Superior temporal gyrus (tissue), 1 donor: ENCODE measurements around the gene NOP58.
"Not testable (repeated sequence)": the region's sequence is repeated elsewhere in the genome, so short reads cannot be mapped to it uniquely, and the experiment has no call there.

Experiments used
- DNase-seq: peaks from one replicate; pipeline ENCODE4 v3.0.0-alpha.2; 2016; ENCODE audit errors: extremely low spot score

The NOP58 gene

GRCh38 chr2:202265467-202266277, at the start of gene NOP58:
Gene NOP58, plus strand, starts transcription at chr2:202265763. Its CDS starts 179 bp downstream, at chr2:202265942.
- peak; percentile 100 for DNase-seq

GRCh38 chr2:202221873-202222272, 43.7 kb upstream of the NOP58 start:
- DNase-seq = no peak

GRCh38 chr2:202237787-202238233, 27.8 kb upstream of the NOP58 start:
- peak; percentile 29 for DNase-seq

GRCh38 chr2:202238234-202239197, 27.0 kb upstream of the NOP58 start, which contains the start of gene SUMO1:
Gene SUMO1, minus strand, starts transcription at chr2:202238597. Its CDS starts 146 bp downstream, at chr2:202238451.
- DNase-seq = peak; percentile 96

- DNase-seq = not testable (repeated sequence)
These were observed 17.9 kb upstream of the NOP58 start for GRCh38 chr2:202247710-202248109.

GRCh38 chr2:202249521-202250253, 15.9 kb upstream of the NOP58 start:
- DNase-seq = no peak

- no peak for DNase-seq
These were observed 14.1 kb upstream of the NOP58 start for GRCh38 chr2:202251494-202251893.

GRCh38 chr2:202261531-202261930, 4.0 kb upstream of the NOP58 start:
- no peak for DNase-seq

- no peak for DNase-seq
These were observed 1.9 kb downstream of the NOP58 start for GRCh38 chr2:202267495-202267894.

GRCh38 chr2:202269585-202269984, 4.0 kb downstream of the NOP58 start:
- DNase-seq = no peak

GRCh38 chr2:202270487-202270886, 4.9 kb downstream of the NOP58 start:
- DNase-seq = no peak

- not testable (repeated sequence) for DNase-seq
These were observed 10.6 kb downstream of the NOP58 start for GRCh38 chr2:202276078-202276720.

GRCh38 chr2:202278036-202278760, 12.6 kb downstream of the NOP58 start:
- DNase-seq = no peak

GRCh38 chr2:202278944-202279343, 13.4 kb downstream of the NOP58 start:
- peak; percentile 83 for DNase-seq

- DNase-seq = no peak
These were observed 21.0 kb downstream of the NOP58 start for GRCh38 chr2:202286595-202286994.

GRCh38 chr2:202289394-202290204, 24.0 kb downstream of the NOP58 start:
- DNase-seq = no peak

GRCh38 chr2:202290316-202290715, 24.8 kb downstream of the NOP58 start:
- no peak for DNase-seq

GRCh38 chr2:202290970-202291369, 25.4 kb downstream of the NOP58 start:
- no peak for DNase-seq

- DNase-seq = no peak
These were observed 34.1 kb downstream of the NOP58 start for GRCh38 chr2:202299712-202300111.

GRCh38 chr2:202306034-202306433, 40.5 kb downstream of the NOP58 start:
- no peak for DNase-seq
